GM12878 (cell line): ENCODE data around the gene PCDHB12. TPM values are rescaled to one million over a fixed set of nuclear protein-coding genes. Genes with fewer than 3 reads are reported as not detected.
"Not testable (repeated sequence)": the region's sequence is repeated elsewhere in the genome, so short reads cannot be mapped to it uniquely, and the experiment has no call there.

ENCODE experiments used
- ATAC-seq: fragments of 200-7000 bp; cut with Tn5 transposase; 3 replicates; pipeline ENCODE4 v1.9.1; 2020; ENCODE audit warnings: mild to moderate bottlenecking, moderate library complexity
- BruUV-seq: library from RNA; stranded (reverse); fragments of 400-500 nt; replicated peaks from 2 replicates; lab custom pipeline; 2021; lab: Mats Ljungman, UMichigan
- CTCF ChIA-PET: fragments of 300-600 bp; sonication (Branson Sonifier 250); formaldehyde crosslinking; extraction: SDS; loops from one replicate; lab custom pipeline; 2021; ENCODE audit warnings: inconsistent platforms; lab: Yijun Ruan, JAX
- POLR2A ChIA-PET: fragments of 350-600 bp; formaldehyde crosslinking; extraction: SDS; loops from one replicate; lab custom pipeline; 2021; ENCODE audit warnings: inconsistent platforms; lab: Charles Lee
- RAD21 ChIA-PET: fragments of 300-600 bp; sonication (Branson Sonifier 250); formaldehyde crosslinking; loops from one replicate; lab custom pipeline; 2023; ENCODE audit warnings: antibody characterized with exemption; ENCODE audit not compliant: unreplicated experiment; lab: Charles Lee
- SMC1A ChIA-PET: fragments of 300-600 bp; sonication (Branson Sonifier 250); formaldehyde crosslinking; loops from one replicate; lab custom pipeline; 2023; ENCODE audit not compliant: unreplicated experiment, uncharacterized antibody; lab: Charles Lee
- DNase-seq: peaks from one replicate; pipeline ENCODE4 v3.0.0-alpha.2; 2011; ENCODE audit warnings: low read depth, low spot score
- FAIRE-seq: peaks from 3 replicates; lab custom pipeline; 2011; peaks lifted over from hg19 to GRCh38; lab: Jason Lieb, UNC
- H2AFZ ChIP-seq: 2 replicates; pipeline ENCODE4 v1.6.0; 2011; ENCODE audit warnings: low read depth, low read length, control low read depth; ENCODE audit not compliant: control insufficient read depth
- H3K27ac ChIP-seq: 2 replicates; pipeline ENCODE4 v1.5.1; 2011; ENCODE audit warnings: control low read depth; ENCODE audit not compliant: control insufficient read depth, insufficient read depth
- H3K27me3 ChIP-seq, 2 experiments: replicated peaks in 1 of 2; 2 replicates each; pipeline versions ENCODE4 v1.6.0 to v1.6.1; 2011; ENCODE audit warnings: low read length in 1 of 2; ENCODE audit not compliant: control insufficient read depth in 2 of 2, insufficient read depth in 2 of 2
- H3K36me3 ChIP-seq, 2 experiments: 2 replicates each; pipeline ENCODE4 v1.5.1; 2011; ENCODE audit warnings: low read length in 1 of 2; ENCODE audit not compliant: control insufficient read depth in 2 of 2, insufficient read depth in 2 of 2
- H3K4me1 ChIP-seq: 2 replicates; pipeline ENCODE4 v1.6.1; 2011; ENCODE audit warnings: mild to moderate bottlenecking, low read length, moderate library complexity, mixed read lengths; ENCODE audit not compliant: control insufficient read depth, insufficient read depth
- H3K4me2 ChIP-seq: 2 replicates; pipeline ENCODE4 v1.6.0; 2011; ENCODE audit warnings: control low read depth; ENCODE audit not compliant: control insufficient read depth, insufficient read depth
- H3K4me3 ChIP-seq: fragments of 200-600 bp; sonication (generic); 2 replicates; pipeline ENCODE4 v1.5.1; 2016
- H3K79me2 ChIP-seq: 2 replicates; pipeline ENCODE4 v1.6.0; 2011; ENCODE audit warnings: low read length; ENCODE audit not compliant: control insufficient read depth, insufficient read depth
- H3K9ac ChIP-seq: 2 replicates; pipeline ENCODE4 v1.8.0; 2011; ENCODE audit warnings: low read length, control low read depth, mixed read lengths; ENCODE audit not compliant: control insufficient read depth, insufficient read depth
- H3K9me3 ChIP-seq: replicated peaks from 3 replicates; pipeline ENCODE4 v1.5.1; 2011; ENCODE audit warnings: mild to moderate bottlenecking, low read length; ENCODE audit not compliant: control insufficient read depth, insufficient read depth
- H4K20me1 ChIP-seq: 2 replicates; pipeline ENCODE4 v1.6.0; 2011; ENCODE audit not compliant: control insufficient read depth, insufficient read depth
- CTCF ChIP-seq, 3 experiments: IDR thresholded peaks in 2 of 3; conservative IDR thresholded peaks in 1 of 3; 2 replicates each; pipeline ENCODE4 v1.5.1; 2011; ENCODE audit warnings: low read depth in 3 of 3, low read length in 3 of 3, mild to moderate bottlenecking in 3 of 3, control low read depth in 2 of 3, moderate library complexity in 2 of 3, inconsistent platforms in 1 of 3, mixed read lengths in 1 of 3; ENCODE audit not compliant: control insufficient read depth in 2 of 3, insufficient read depth in 1 of 3; ENCODE audit errors: extremely low read depth in 1 of 3
- NRF1 ChIP-seq: conservative IDR thresholded peaks from 2 replicates; pipeline ENCODE4 v1.6.1; 2011; ENCODE audit warnings: mild to moderate bottlenecking, low read depth, low read length, improper control_type of control experiment
- RAD21 ChIP-seq: IDR thresholded peaks from 2 replicates; pipeline ENCODE4 v1.6.1; 2011; ENCODE audit warnings: mild to moderate bottlenecking, low read depth, low read length, moderate library complexity; ENCODE audit not compliant: insufficient read depth
- SMAD1 ChIP-seq: fragments of 450-650 bp; IDR thresholded peaks from 2 replicates; pipeline ENCODE4 v1.6.1; 2018; ENCODE audit warnings: mild to moderate bottlenecking, low read depth; ENCODE audit not compliant: partially characterized antibody
- WGBS: methylation state at CpG from one replicate; pipeline ENCODE4 v1.1.6; 2016; ENCODE audit warnings: low lambda C conversion rate; ENCODE audit not compliant: insufficient replicate concordance, insufficient coverage; ENCODE audit errors: missing lambda C conversion rate; 5-methylcytosine and 5-hydroxymethylcytosine counted together
- in situ Hi-C: fragments of 300-500 bp; cut with MboI; formaldehyde crosslinking; loops from 9 replicates; pipeline ENCODE4 v1.14.3; 2018; ENCODE audit warnings: mixed read lengths
- intact Hi-C: fragments of 100-400 bp; cut with micrococcal nuclease; formaldehyde crosslinking; loops from one replicate; pipeline ENCODE4 v1.14.2; 2022; ENCODE audit not compliant: unreplicated experiment
- polyA plus RNA-seq, 11 experiments: library from polyadenylated mRNA; depleted of rRNA in 4 of 11; unstranded in 6 of 11; stranded (reverse) in 5 of 11; fragments of >200 nt; fragmentation: Nextera tagmentation in 4 of 11; fragmentation: Illumina TruSeq in 1 of 11; extraction: Ambion mirVana in 4 of 11; extraction: Trizol in 1 of 11; gene quantifications; 1 replicate in 1 of 11; 2 replicates in 10 of 11; pipeline versions ENCODE4 v1.2.1 to v1.2.3, GENCODE V29; 2011 to 2016; ENCODE audit warnings: inconsistent platforms in 2 of 11, missing spikeins in 2 of 11, low read depth in 1 of 11
- total RNA-seq, 4 experiments: library from RNA; depleted of rRNA in 3 of 4; stranded (reverse); fragments of >200 nt in 3 of 4; fragmentation: Illumina TruSeq in 1 of 4; extraction: Trizol in 1 of 4; gene quantifications; 2 replicates each; pipeline versions ENCODE4 v1.2.1 to v1.2.3, GENCODE V29; 2013 to 2021

Gene PCDHB12
- total and polyA plus RNA-seq, 10 of the 15 experiments (the other 5 are each of a cell fraction or from before 2014, with no cell fraction given) = 0.04 to 0.08 (median 0.04) TPM; not detected in 7

GRCh38 chr5:141172381-141173204 lies 35.9 kb upstream of the PCDHB12 start, which contains the start of gene PCDHB7:
TSS of gene PCDHB7 (plus strand) at chr5:141172644. CDS start at chr5:141172836, 192 bp downstream.
- intact Hi-C loops = no loop called here
- ChIA-PET RAD21 (no interaction called here), POLR2A (no interaction called here), CTCF (no interaction called here), SMC1A (no interaction called here)
- DNase-seq (no peak), ATAC-seq (no peak), FAIRE-seq (no peak)
- Histone ChIP-seq H2AFZ (no peak within 1 kb of the TSS), H3K36me3 (no peaks in the 10 kb centered on the region), H4K20me1 (no peaks in the 10 kb centered on the region), H3K4me1 (no peaks in the 10 kb centered on the region), H3K4me2 (no peak within 1 kb of the TSS), H3K27ac (no peak within 1 kb of the TSS), H3K9ac (no peak within 1 kb of the TSS), H3K9me3 (no peaks in the 10 kb centered on the region; the same call in 2 of the 3 replicates), H3K4me3 (no peak within 1 kb of the TSS), H3K79me2 (no peaks in the 10 kb centered on the region), H3K27me3 (no peaks in the 10 kb centered on the region)
- 34% methylated on average over 20 of the region's 20 CpGs for WGBS
- no TSS peak for BruUV-seq
- peak in 2 of 3 experiments; percentile 7 to 31; a peak in 1 of 6 replicates for TF ChIP-seq CTCF (IDR thresholded peaks at IDR 0.05 in 2 of 3, conservative IDR thresholded peaks at IDR 0.05 in 1 of 3; ENCODE audit: control insufficient read depth in 2 of 3, extremely low read depth in 1 of 3, insufficient read depth in 1 of 3, low read depth in 3 of 3, low read length in 3 of 3)
- no peak for TF ChIP-seq NRF1
- TF ChIP-seq SMAD1 = no peak
- peak; percentile 35; the same call in 1 of the 2 replicates for TF ChIP-seq RAD21
- in situ Hi-C loops = no loop called here

DNA sequence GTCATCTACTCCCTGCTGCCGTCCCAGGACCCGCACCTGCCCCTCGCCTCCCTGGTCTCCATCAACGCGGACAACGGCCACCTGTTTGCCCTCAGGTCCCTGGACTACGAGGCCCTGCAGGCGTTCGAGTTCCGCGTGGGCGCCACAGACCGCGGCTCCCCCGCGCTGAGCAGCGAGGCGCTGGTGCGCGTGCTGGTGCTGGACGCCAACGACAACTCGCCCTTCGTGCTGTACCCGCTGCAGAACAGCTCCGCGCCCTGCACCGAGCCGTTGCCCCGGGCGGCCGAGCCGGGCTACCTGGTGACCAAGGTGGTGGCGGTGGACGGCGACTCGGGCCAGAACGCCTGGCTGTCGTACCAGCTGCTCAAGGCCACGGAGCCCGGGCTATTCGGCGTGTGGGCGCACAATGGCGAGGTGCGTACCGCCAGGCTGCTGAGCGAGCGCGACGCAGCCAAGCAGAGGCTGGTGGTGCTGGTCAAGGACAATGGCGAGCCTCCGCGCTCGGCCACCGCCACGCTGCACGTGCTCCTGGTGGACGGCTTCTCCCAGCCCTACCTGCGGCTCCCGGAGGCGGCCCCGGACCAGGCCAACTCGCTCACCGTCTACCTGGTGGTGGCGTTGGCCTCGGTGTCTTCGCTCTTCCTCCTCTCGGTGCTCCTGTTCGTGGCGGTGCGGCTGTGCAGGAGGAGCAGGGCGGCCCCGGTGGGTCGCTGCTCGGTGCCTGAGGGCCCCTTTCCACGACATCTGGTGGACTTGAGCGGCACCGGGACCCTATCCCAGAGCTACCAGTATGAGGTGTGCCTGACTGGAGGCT lies 34.0 kb upstream of the PCDHB12 start:
- SMC1A ChIA-PET, BruUV-seq, H3K4me1 ChIP-seq, H3K9ac ChIP-seq, H3K4me2 ChIP-seq, CTCF ChIA-PET, H3K9me3 ChIP-seq, H3K4me3 ChIP-seq, FAIRE-seq, ATAC-seq, POLR2A ChIA-PET, H3K27ac ChIP-seq, H2AFZ ChIP-seq, intact Hi-C loops, DNase-seq, H3K27me3 ChIP-seq, RAD21 ChIA-PET, H3K79me2 ChIP-seq, H3K36me3 ChIP-seq, H4K20me1 ChIP-seq: not testable (repeated sequence)
- in situ Hi-C loops = loop anchor here (5.0 kb wide), 1 partner anchor 38 kb away; the partner anchor contains the start of gene PCDHB13
- 80% methylated on average over 65 of the region's 79 CpGs for WGBS
